GM18502 (cell line): ENCODE measurements around the gene PRSS48.
"Not testable (repeated sequence)": the region's sequence is repeated elsewhere in the genome, so short reads cannot be mapped to it uniquely, and the experiment has no call there.

Source experiments
- ATAC-seq: cut with Tn5 transposase; IDR thresholded peaks from one replicate; pipeline ENCODE4 v1.9.1; 2021; ENCODE audit warnings: mild to moderate bottlenecking; ENCODE audit not compliant: unreplicated experiment, poor library complexity

PRSS48 gene

GRCh38 chr4:151315212-151315886, 38.4 kb downstream of the PRSS48 start:
- ATAC-seq, result no peak

- ATAC-seq, result no peak
Observed at GRCh38 chr4:151316645-151317044, 39.7 kb downstream of the PRSS48 start.

- no peak for ATAC-seq
Observed at GRCh38 chr4:151318307-151319006, 41.5 kb downstream of the PRSS48 start.

- ATAC-seq, result no peak
Observed at GRCh38 chr4:151319490-151319889, 42.5 kb downstream of the PRSS48 start.

GRCh38 chr4:151321586-151321985, 44.6 kb downstream of the PRSS48 start:
- ATAC-seq, result no peak

GRCh38 chr4:151322161-151322560, 45.2 kb downstream of the PRSS48 start:
- not testable (repeated sequence) for ATAC-seq

GRCh38 chr4:151322570-151322969, 45.6 kb downstream of the PRSS48 start:
- no peak for ATAC-seq

- no peak for ATAC-seq
Observed at GRCh38 chr4:151323667-151324066, 46.7 kb downstream of the PRSS48 start.

- ATAC-seq, result no peak
Observed at GRCh38 chr4:151324124-151324751, 47.3 kb downstream of the PRSS48 start.

- ATAC-seq, result no peak
Observed at GRCh38 chr4:151324752-151325110, 47.8 kb downstream of the PRSS48 start.

GRCh38 chr4:151325111-151325948, 48.4 kb downstream of the PRSS48 start, which contains the start of gene SH3D19:
Gene SH3D19 (minus strand): TSS chr4:151325605. CDS start chr4:151325352, 253 bp downstream.
- ATAC-seq, result no peak

GRCh38 chr4:151325949-151326246, 48.9 kb downstream of the PRSS48 start:
- no peak for ATAC-seq

- ATAC-seq, result no peak
Observed at GRCh38 chr4:151329217-151330007, 52.5 kb downstream of the PRSS48 start.

GRCh38 chr4:151331276-151332042, 54.5 kb downstream of the PRSS48 start:
- no peak for ATAC-seq

GRCh38 chr4:151339467-151339866, 62.5 kb downstream of the PRSS48 start:
- no peak for ATAC-seq

- ATAC-seq, result no peak
Observed at GRCh38 chr4:151340751-151341385, 63.9 kb downstream of the PRSS48 start.
